ENCODE data around the gene AGXT.

GRCh38 chr2:240900141-240900860 is 31.7 kb downstream of the AGXT start:
- TF ChIP-seq, protein P1, sequence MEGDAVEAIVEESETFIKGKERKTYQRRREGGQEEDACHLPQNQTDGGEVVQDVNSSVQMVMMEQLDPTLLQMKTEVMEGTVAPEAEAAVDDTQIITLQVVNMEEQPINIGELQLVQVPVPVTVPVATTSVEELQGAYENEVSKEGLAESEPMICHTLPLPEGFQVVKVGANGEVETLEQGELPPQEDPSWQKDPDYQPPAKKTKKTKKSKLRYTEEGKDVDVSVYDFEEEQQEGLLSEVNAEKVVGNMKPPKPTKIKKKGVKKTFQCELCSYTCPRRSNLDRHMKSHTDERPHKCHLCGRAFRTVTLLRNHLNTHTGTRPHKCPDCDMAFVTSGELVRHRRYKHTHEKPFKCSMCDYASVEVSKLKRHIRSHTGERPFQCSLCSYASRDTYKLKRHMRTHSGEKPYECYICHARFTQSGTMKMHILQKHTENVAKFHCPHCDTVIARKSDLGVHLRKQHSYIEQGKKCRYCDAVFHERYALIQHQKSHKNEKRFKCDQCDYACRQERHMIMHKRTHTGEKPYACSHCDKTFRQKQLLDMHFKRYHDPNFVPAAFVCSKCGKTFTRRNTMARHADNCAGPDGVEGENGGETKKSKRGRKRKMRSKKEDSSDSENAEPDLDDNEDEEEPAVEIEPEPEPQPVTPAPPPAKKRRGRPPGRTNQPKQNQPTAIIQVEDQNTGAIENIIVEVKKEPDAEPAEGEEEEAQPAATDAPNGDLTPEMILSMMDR (IDR thresholded peaks at IDR 0.05; ENCODE audit: low read depth, low read length, missing input control), result no peak
- no peak for TF ChIP-seq REST (IDR thresholded peaks at IDR 0.05)
